Measurements from ENCODE around the gene NCOA7.
A peak's percentile ranks its signal among the peaks of the same experiment; 100 is the strongest.
"Not testable (repeated sequence)": the region's sequence is repeated elsewhere in the genome, so short reads cannot be mapped to it uniquely, and the experiment has no call there.

Gene NCOA7

GRCh38 chr6:125841356-125842090, 50.8 kb downstream of the NCOA7 start:
- TF ChIP-seq CTCF (IDR thresholded peaks at IDR 0.05; ENCODE audit: insufficient read depth, missing control alignments): no peak
- FAIRE-seq: no peak
- DNase-seq (ENCODE audit: insufficient read length, low spot score): no peak

- no peak for DNase-seq (ENCODE audit: insufficient read length, low spot score)
- TF ChIP-seq CTCF (IDR thresholded peaks at IDR 0.05; ENCODE audit: insufficient read depth, missing control alignments): no peak
- peak; percentile 11 for FAIRE-seq
These were observed 51.4 kb downstream of the NCOA7 start for GRCh38 chr6:125842091-125842626.

GRCh38 chr6:125843593-125843992, 52.8 kb downstream of the NCOA7 start:
- TF ChIP-seq CTCF (IDR thresholded peaks at IDR 0.05; ENCODE audit: insufficient read depth, missing control alignments): no peak
- no peak for DNase-seq (ENCODE audit: insufficient read length, low spot score)
- no peak for FAIRE-seq

- no peak for FAIRE-seq
- DNase-seq (ENCODE audit: insufficient read length, low spot score): no peak
- no peak for TF ChIP-seq CTCF (IDR thresholded peaks at IDR 0.05; ENCODE audit: insufficient read depth, missing control alignments)
These were observed 54.2 kb downstream of the NCOA7 start for GRCh38 chr6:125844989-125845388.

- no peak for FAIRE-seq
- no peak for DNase-seq (ENCODE audit: insufficient read length, low spot score)
- TF ChIP-seq CTCF (IDR thresholded peaks at IDR 0.05; ENCODE audit: insufficient read depth, missing control alignments): no peak
These were observed 55.7 kb downstream of the NCOA7 start for GRCh38 chr6:125846292-125847024.

- FAIRE-seq; DNase-seq (ENCODE audit: insufficient read length, low spot score): not testable (repeated sequence)
These were observed 57.5 kb downstream of the NCOA7 start for GRCh38 chr6:125848286-125848685.

- no peak for FAIRE-seq
- no peak for TF ChIP-seq CTCF (IDR thresholded peaks at IDR 0.05; ENCODE audit: insufficient read depth, missing control alignments)
These were observed 59.6 kb downstream of the NCOA7 start for GRCh38 chr6:125850361-125850760.

More at GRCh38 chr6:125850361-125850760, 59.6 kb downstream of the NCOA7 start:
- DNase-seq (ENCODE audit: insufficient read length, low spot score): no peak
